Progenitor cell of endocrine pancreas (in vitro differentiated cells): ENCODE results near the gene TXNRD2. TPM values are rescaled to one million over a fixed set of nuclear protein-coding genes. Genes with fewer than 3 reads are reported as not detected.

Experiments used
- DNase-seq: peaks from one replicate; pipeline ENCODE4 v3.0.0; 2021; ENCODE audit warnings: low spot score; ENCODE audit not compliant: unreplicated experiment
- H3K27ac Mint-ChIP-seq: 2 replicates; pipeline ENCODE4 v1.8.0; 2021; ENCODE audit warnings: mild to moderate bottlenecking, moderate library complexity, mixed read lengths
- H3K27me3 Mint-ChIP-seq: 2 replicates; pipeline ENCODE4 v1.8.0; 2021; ENCODE audit warnings: mixed read lengths
- H3K36me3 Mint-ChIP-seq: 2 replicates; pipeline ENCODE4 v1.8.0; 2022; ENCODE audit warnings: mixed read lengths; ENCODE audit not compliant: insufficient read depth
- H3K4me1 Mint-ChIP-seq: 2 replicates; pipeline ENCODE4 v1.8.0; 2021; ENCODE audit warnings: low read depth, mixed read lengths
- H3K4me3 Mint-ChIP-seq: 2 replicates; pipeline ENCODE4 v1.8.0; 2021; ENCODE audit warnings: low read depth, mild to moderate bottlenecking, moderate library complexity, mixed read lengths
- H3K9me3 Mint-ChIP-seq: 2 replicates; pipeline ENCODE4 v1.8.0; 2021; ENCODE audit warnings: low read depth, mixed read lengths
- total RNA-seq: library from RNA; stranded (reverse); gene quantifications from 2 replicates; pipeline ENCODE4 v1.2.1, GENCODE V29; 2021
- TF ChIP-seq, protein P1 (sequence below): fragments of 200-600 bp; sonication (generic); IDR thresholded peaks from one replicate; pipeline ENCODE4 v1.5.0; 2021; ENCODE audit warnings: antibody characterized with exemption, mild to moderate bottlenecking; ENCODE audit not compliant: unreplicated experiment

TXNRD2 gene
- total RNA-seq, 1 donor from 2014 or later, result 14.0 TPM

DNA sequence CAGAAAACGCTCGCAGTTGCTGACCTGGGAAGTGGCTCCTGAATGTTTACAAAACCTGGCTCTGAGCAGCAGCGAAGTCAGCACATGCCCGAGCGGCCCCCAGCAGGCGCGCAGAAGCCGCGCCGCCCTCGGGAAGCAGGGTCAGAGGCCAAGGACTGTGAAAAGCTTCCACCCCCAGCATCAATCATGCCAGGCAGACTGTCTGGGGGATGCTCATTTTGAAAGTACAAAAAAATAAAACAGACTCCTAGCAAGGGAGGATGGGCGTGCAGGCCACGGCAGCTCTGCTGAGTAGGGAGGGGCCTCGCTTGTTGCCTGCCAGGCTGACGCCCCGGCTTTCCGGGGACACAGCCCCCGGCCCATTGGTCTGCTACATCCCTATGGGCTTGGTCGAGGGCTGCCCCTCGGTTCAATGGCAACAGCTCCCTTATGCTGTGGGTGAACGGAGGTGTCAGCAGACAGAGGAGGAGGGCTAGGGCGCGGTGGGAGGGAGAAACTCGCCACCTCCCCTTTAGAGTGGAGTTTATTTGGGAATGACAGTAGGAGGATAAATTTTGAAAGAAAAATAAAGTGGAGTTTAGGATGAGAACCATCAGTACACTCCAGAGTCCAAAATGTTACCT lies 49.2 kb downstream of the TXNRD2 start:
- H3K9me3 Mint-ChIP-seq, result no peaks in the 10 kb centered on the region
- TF ChIP-seq, protein P1, sequence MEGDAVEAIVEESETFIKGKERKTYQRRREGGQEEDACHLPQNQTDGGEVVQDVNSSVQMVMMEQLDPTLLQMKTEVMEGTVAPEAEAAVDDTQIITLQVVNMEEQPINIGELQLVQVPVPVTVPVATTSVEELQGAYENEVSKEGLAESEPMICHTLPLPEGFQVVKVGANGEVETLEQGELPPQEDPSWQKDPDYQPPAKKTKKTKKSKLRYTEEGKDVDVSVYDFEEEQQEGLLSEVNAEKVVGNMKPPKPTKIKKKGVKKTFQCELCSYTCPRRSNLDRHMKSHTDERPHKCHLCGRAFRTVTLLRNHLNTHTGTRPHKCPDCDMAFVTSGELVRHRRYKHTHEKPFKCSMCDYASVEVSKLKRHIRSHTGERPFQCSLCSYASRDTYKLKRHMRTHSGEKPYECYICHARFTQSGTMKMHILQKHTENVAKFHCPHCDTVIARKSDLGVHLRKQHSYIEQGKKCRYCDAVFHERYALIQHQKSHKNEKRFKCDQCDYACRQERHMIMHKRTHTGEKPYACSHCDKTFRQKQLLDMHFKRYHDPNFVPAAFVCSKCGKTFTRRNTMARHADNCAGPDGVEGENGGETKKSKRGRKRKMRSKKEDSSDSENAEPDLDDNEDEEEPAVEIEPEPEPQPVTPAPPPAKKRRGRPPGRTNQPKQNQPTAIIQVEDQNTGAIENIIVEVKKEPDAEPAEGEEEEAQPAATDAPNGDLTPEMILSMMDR, result no peak
- H3K27me3 Mint-ChIP-seq, result peaks cover 22% of the 10 kb centered on the region
- H3K27ac Mint-ChIP-seq, result no peak overlapping the region
- peaks cover 11% of the 10 kb centered on the region for H3K4me1 Mint-ChIP-seq
- no peak overlapping the region for H3K4me3 Mint-ChIP-seq
- peaks cover 1% of the 10 kb centered on the region for H3K36me3 Mint-ChIP-seq
- no peak for DNase-seq

DNA sequence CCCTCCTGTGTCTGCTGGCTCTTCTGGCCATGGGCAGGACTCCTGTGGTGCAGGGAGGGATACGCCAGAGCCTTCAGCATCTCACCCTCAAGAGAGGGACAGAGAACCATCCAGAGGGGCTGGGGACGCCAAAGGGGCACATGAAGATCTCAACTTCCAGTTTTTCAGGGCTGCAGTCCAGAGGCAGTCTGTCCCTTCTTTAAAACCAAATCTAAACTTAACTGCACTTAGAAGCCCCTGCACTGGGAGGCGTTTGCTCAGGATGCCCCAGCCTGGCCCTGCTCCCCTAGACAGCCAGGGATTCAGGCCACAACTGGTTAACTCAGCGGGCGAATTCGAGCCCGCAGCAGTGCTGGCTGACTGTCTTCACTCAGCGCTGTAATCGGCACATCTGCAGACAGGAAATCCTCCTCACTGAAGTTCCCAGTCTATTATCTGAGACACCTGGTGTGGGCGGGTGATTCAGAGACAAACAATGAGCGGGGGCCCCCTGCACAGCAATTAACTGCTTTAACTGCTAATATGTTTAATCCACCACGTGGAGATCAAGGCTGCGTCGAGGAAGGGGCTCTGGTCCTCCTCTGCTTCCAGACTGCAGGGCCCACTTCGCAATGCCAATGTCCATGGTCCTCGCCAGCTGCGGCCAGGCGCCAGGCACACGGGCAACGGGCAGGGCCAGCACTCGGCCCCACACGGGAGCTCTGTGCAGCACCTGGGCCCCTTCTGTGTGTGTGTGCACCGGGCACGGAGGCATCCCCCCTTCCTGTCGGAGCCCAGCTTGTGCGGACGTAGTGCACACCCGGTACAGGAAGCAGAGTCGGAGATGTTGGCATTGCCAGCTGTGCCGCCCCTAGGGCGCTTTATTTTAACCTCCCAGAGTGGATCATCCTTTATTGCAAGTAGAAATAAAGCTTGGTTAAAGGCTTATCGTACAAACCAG lies 50.0 kb downstream of the TXNRD2 start:
- Mint-ChIP-seq H3K4me1 (peaks cover 11% of the 10 kb centered on the region), H3K27me3 (peaks cover 22% of the 10 kb centered on the region), H3K36me3 (peaks cover 1% of the 10 kb centered on the region), H3K27ac (no peak overlapping the region), H3K4me3 (no peak overlapping the region), H3K9me3 (no peaks in the 10 kb centered on the region)
- TF ChIP-seq, protein P1, result no peak
- no peak for DNase-seq

DNA sequence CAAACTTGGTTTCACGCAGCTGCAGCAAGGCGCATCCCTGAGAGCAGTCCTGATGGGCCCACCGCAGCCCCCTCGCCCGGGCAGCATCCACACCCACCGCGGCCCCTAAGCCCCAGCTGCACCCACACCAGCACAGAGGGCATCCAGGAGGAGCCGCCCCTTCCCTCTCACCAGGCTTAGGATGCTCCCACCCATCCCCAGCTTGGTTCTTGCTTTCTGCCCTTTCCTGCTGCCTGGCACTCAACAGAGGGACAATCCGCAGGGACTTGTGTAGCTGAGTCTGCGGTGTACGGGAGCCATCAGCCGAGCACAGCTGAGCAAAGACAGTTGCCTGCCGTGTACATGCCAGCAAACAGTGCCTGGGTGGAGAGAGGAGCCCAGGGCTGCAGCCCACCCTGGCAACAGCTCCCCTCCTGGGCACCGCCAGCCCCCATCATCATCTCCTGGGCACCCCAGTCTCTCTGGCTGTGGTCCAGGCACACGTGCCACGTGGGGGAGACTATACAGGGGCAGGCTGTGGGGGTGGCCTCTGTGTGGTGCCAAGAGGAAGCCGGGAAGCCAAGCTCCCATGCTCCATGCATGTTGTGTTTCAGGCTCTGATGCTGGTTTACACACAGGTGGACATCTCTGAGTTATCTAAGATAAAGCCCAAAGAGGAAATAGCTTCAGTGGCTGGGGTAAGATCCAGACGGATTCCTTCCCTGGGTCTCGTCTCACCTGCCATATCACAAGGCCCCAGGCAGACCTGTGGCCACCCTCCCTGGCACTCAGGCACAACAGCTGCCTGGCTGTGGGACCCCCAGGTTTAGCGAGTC lies 50.9 kb downstream of the TXNRD2 start:
- H3K4me3 Mint-ChIP-seq, result no peak overlapping the region
- no peak overlapping the region for H3K27ac Mint-ChIP-seq
- DNase-seq, result no peak
- H3K4me1 Mint-ChIP-seq, result peaks cover 11% of the 10 kb centered on the region
- peaks cover 24% of the 10 kb centered on the region for H3K27me3 Mint-ChIP-seq
- TF ChIP-seq, protein P1, result no peak
- no peaks in the 10 kb centered on the region for H3K9me3 Mint-ChIP-seq
- peaks cover 1% of the 10 kb centered on the region for H3K36me3 Mint-ChIP-seq

DNA sequence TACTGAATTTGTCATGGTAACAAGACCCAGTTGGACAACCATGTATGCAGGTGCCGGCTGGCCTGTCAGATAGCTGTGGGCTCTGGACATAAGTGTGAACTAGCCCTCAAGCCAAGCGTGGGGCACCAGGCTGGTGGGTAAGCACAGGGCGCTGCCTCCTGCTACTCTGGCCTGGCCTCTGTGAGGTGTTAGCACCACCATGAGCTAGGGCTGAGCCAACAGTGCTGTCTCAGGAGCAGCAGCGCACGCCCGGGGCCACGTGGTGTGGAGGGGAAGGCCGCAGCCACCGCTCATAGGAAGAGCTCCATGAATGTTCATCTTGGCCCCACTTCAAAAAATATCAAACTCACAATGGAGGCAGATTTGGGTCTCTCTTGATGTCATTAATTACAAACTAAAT lies 51.7 kb downstream of the TXNRD2 start:
- TF ChIP-seq, protein P1, result no peak
- H3K27ac Mint-ChIP-seq, result no peak overlapping the region
- no peaks in the 10 kb centered on the region for H3K9me3 Mint-ChIP-seq
- no peak for DNase-seq
- H3K27me3 Mint-ChIP-seq, result peaks cover 26% of the 10 kb centered on the region
- H3K4me1 Mint-ChIP-seq, result peaks cover 11% of the 10 kb centered on the region
- peaks cover 1% of the 10 kb centered on the region for H3K36me3 Mint-ChIP-seq
- no peak overlapping the region for H3K4me3 Mint-ChIP-seq

DNA sequence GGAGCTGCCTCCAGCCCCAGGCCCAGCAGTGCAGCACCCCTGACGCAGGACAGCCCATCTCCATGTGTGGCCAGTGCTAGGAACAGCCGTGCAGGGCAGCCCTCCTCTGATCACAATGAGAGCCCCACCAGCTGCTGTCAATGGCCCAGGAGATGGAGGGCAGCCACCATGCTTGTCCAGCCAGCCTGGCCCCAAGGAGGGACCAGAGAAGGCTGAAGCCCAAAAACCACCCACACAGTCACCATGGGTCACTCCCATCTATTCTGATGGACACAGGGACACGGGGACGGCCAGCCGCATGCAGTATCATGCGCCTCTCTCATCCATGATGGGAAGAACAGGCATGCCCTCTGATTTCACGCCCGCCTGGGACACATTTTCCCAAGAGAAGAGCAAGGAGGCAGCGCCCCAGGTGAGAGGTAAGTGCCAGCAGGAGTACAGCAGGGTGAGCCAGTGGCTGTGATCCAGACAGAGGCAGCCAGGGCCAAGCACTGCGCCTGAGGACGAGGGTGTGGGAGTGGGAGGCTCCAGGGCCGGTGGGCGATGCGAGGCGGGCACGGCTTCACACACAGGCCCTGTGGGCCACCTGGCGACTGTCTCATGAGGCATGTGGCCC lies 53.4 kb downstream of the TXNRD2 start:
- Mint-ChIP-seq H3K27ac (no peak overlapping the region), H3K4me1 (peaks cover 11% of the 10 kb centered on the region), H3K9me3 (no peaks in the 10 kb centered on the region), H3K27me3 (peaks cover 21% of the 10 kb centered on the region), H3K4me3 (no peak overlapping the region), H3K36me3 (no peaks in the 10 kb centered on the region)
- no peak for DNase-seq
- TF ChIP-seq, protein P1, result no peak
